ENCODE measurements around the gene AP2A1. TPM values are rescaled to one million over a fixed set of nuclear protein-coding genes. Genes with fewer than 3 reads are reported as not detected.

Gene AP2A1
- total RNA-seq, 4 donors from 2014 or later: 48.4 to 77.6 (median 66.9) TPM

DNA sequence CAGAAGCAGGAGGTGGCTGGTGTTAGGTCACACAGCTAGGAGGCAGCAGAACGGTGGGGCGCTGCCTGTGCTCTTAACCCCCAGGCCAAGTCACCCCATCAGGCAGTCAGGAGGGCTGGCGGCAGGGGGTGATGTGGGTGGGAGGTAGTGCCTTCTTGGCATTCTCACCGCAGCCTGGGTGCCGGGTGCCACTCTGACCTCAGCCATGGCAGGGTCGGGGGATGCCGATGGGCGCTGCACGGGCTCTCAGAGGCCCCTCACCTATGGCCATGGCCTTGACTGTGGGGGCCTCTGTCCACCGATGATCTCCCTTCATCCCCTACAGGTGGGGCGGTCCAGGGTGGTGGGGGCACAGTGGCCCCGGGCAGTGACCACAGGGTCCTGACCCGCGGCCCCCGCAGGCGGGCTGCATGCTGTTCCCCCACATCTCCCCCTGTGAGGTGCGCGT is 89.8 kb downstream of the AP2A1 start:
- H3K27me3 ChIP-seq: no peaks in the 10 kb centered on the region
- no peak for DNase-seq
- H3K36me3 ChIP-seq: peaks cover 35 to 49% of the 10 kb centered on the region in 2 donors
- H3K27ac ChIP-seq: no peak overlapping the region
- intact Hi-C loops (cut with DNase I): loop anchor here (5.0 kb wide), 1 partner anchor 49 kb away; no protein-coding TSS in a partner anchor
- WGBS, 2 donors: 94 to 100% methylated on average over 2 of the region's 18 CpGs
- no peak overlapping the region for H3K4me3 ChIP-seq (replicated peaks in 1 of 3)
- H3K9me3 ChIP-seq: no peaks in the 10 kb centered on the region
- TF ChIP-seq, protein P1, sequence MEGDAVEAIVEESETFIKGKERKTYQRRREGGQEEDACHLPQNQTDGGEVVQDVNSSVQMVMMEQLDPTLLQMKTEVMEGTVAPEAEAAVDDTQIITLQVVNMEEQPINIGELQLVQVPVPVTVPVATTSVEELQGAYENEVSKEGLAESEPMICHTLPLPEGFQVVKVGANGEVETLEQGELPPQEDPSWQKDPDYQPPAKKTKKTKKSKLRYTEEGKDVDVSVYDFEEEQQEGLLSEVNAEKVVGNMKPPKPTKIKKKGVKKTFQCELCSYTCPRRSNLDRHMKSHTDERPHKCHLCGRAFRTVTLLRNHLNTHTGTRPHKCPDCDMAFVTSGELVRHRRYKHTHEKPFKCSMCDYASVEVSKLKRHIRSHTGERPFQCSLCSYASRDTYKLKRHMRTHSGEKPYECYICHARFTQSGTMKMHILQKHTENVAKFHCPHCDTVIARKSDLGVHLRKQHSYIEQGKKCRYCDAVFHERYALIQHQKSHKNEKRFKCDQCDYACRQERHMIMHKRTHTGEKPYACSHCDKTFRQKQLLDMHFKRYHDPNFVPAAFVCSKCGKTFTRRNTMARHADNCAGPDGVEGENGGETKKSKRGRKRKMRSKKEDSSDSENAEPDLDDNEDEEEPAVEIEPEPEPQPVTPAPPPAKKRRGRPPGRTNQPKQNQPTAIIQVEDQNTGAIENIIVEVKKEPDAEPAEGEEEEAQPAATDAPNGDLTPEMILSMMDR (IDR thresholded peaks at IDR 0.05): no peak
- TF ChIP-seq POLR2A (IDR thresholded peaks at IDR 0.05): no peak
- H3K4me1 ChIP-seq: peaks cover 15 to 20% of the 10 kb centered on the region in 2 donors

Small RNA genes within 50 kb of the gene (microRNA-seq; reads per million reads assigned to microRNA genes)
- gene MIR4749: 1.8 reads per million
- not detected for gene MIR6799
- gene MIR6800: not detected

Small RNA genes within 50 kb of the gene (small RNA-seq; reads per million reads assigned to genes)
- gene MIR4749 (not detected), gene MIR6799 (not detected), gene RNU6-841P (not detected)

Other genes with a start within 250 kb of the AP2A1 start
- gene RCN3, start 239.0 kb upstream of the AP2A1 start, total RNA-seq: 10 to 100 TPM in 3 of 4 donors, 1 to 10 TPM in 1; 9.7 to 12.6 (median 11.3) TPM
- gene NOSIP, start 186.4 kb upstream of the AP2A1 start, total RNA-seq: 10 to 100 TPM; 46.1 to 94.6 (median 64.7) TPM
- 10 to 100 TPM in 3 of 4 donors, 1 to 10 TPM in 1; 8.9 to 29.6 (median 25.0) TPM for gene PRRG2, start 185.7 kb upstream of the AP2A1 start, total RNA-seq
- gene PRR12, start 175.8 kb upstream of the AP2A1 start, total RNA-seq: 10 to 100 TPM in 3 of 4 donors, 1 to 10 TPM in 1; 7.3 to 15.6 (median 12.4) TPM
- 10 to 100 TPM; 24.0 to 44.5 (median 28.8) TPM for gene RRAS, start 126.9 kb upstream of the AP2A1 start, total RNA-seq
- 10 to 100 TPM; 17.5 to 38.4 (median 25.8) TPM for gene SCAF1, start 124.8 kb upstream of the AP2A1 start, total RNA-seq
- 10 to 100 TPM; 41.5 to 62.5 (median 52.3) TPM for gene IRF3, start 101.1 kb upstream of the AP2A1 start, total RNA-seq
- 1 to 10 TPM; 4.7 to 8.1 (median 7.2) TPM for gene BCL2L12, start 101.1 kb upstream of the AP2A1 start, total RNA-seq
- gene PRMT1, start 89.7 kb upstream of the AP2A1 start, total RNA-seq: 100 to 1,000 TPM; 117 to 156 (median 139) TPM
- 1 to 10 TPM in 1 of 4 donors, under 1 TPM in 2, not detected in 1; 0.38 to 2.7 (median 0.45) TPM for gene ADM5, start 77.4 kb upstream of the AP2A1 start, total RNA-seq
- gene CPT1C, start 75.9 kb upstream of the AP2A1 start, total RNA-seq: 1 to 10 TPM; 1.9 to 3.9 (median 2.6) TPM
- gene TSKS, start 3.7 kb upstream of the AP2A1 start, total RNA-seq: under 1 TPM in 2 of 4 donors, not detected in 2; 0.22 to 0.81 TPM
- 10 to 100 TPM; 20.1 to 40.1 (median 33.3) TPM for gene FUZ, start 46.3 kb downstream of the AP2A1 start, total RNA-seq
- gene MED25, start 51.3 kb downstream of the AP2A1 start, total RNA-seq: 10 to 100 TPM; 42.6 to 50.2 (median 44.9) TPM
- 100 to 1,000 TPM in 2 of 4 donors, 10 to 100 TPM in 2; 88.3 to 148 (median 98.9) TPM for gene PTOV1, start 84.2 kb downstream of the AP2A1 start, total RNA-seq
- 100 to 1,000 TPM in 1 of 4 donors, 10 to 100 TPM in 3; 54.6 to 124 (median 84.3) TPM for gene PNKP, start 100.6 kb downstream of the AP2A1 start, total RNA-seq
- 10 to 100 TPM; 16.7 to 26.0 (median 21.5) TPM for gene AKT1S1, start 110.4 kb downstream of the AP2A1 start, total RNA-seq
- gene TBC1D17, start 110.7 kb downstream of the AP2A1 start, total RNA-seq: 10 to 100 TPM; 28.5 to 41.9 (median 39.7) TPM
- gene IL4I1, start 129.9 kb downstream of the AP2A1 start, total RNA-seq: under 1 TPM in 1 of 4 donors, not detected in 3; 0.83 TPM
- 10 to 100 TPM in 1 of 4 donors, 1 to 10 TPM in 3; 6.3 to 17.9 (median 8.0) TPM for gene ATF5, start 162.2 kb downstream of the AP2A1 start, total RNA-seq
- 10 to 100 TPM; 27.5 to 32.3 (median 30.5) TPM for gene NUP62, start 162.5 kb downstream of the AP2A1 start, total RNA-seq
- gene SIGLEC11, start 194.2 kb downstream of the AP2A1 start, total RNA-seq: 1 to 10 TPM in 2 of 4 donors, under 1 TPM in 2; 0.33 to 1.7 (median 0.92) TPM

Measured in thyroid gland (tissue), 4 donors.